HG02623 (cell line): Measurements from ENCODE around the gene WDR45B.

ENCODE experiments used
- ATAC-seq: cut with Tn5 transposase; IDR thresholded peaks from one replicate; pipeline ENCODE4 v1.9.1; 2021; ENCODE audit warnings: moderate library complexity; ENCODE audit not compliant: unreplicated experiment

WDR45B gene

GRCh38 chr17:82601447-82602000 lies 46.7 kb downstream of the WDR45B start:
- ATAC-seq = no peak

- no peak for ATAC-seq
These were observed 47.4 kb downstream of the WDR45B start for GRCh38 chr17:82600731-82601446.

DNA sequence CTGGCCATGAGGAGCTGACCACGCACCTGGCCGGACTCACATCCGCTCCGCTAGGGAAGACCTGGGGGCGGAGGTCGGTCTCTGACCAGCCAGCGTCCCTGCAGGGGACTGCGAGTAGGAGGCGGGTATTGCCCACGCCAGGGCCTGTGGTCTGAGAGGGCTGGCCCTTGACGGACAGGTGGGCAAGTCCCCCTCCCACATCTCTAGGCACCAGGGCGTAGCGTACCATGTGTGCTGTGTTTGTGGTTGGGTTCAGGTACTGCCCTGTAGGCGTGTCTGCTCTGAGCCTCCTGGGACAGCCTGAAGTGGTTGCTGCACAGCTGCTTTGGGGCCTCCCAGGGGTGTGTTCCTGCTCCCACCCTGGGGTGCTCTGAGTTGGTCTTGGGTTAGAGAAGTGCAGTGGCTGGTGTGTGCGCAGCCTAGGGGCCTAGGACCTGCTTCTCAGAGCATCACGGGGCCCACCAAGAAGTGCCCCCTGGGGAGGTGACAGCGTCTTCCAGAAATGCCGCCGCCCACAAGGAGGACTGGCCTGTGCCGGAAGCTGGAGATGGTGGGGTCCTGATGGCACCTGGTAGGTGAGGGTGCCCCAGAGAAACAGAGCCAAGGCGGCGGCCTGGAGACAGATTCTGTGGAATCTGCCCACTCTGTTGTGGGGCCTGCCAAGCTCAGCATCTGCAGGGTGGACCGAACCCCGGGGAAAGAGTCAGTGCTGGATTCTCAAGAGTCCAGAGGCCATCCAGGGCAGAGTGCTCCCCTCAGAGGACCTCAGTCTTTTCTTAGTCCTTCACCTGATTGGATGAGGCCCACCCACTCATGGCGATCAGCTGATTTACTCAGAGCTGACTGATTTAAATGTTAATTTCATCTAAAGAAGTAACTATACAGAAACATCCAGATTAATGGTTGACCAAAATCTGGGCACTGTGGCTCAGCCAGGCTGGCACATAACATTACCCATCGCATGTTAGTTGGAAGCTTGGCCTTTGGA lies 48.3 kb downstream of the WDR45B start:
- ATAC-seq = no peak

DNA sequence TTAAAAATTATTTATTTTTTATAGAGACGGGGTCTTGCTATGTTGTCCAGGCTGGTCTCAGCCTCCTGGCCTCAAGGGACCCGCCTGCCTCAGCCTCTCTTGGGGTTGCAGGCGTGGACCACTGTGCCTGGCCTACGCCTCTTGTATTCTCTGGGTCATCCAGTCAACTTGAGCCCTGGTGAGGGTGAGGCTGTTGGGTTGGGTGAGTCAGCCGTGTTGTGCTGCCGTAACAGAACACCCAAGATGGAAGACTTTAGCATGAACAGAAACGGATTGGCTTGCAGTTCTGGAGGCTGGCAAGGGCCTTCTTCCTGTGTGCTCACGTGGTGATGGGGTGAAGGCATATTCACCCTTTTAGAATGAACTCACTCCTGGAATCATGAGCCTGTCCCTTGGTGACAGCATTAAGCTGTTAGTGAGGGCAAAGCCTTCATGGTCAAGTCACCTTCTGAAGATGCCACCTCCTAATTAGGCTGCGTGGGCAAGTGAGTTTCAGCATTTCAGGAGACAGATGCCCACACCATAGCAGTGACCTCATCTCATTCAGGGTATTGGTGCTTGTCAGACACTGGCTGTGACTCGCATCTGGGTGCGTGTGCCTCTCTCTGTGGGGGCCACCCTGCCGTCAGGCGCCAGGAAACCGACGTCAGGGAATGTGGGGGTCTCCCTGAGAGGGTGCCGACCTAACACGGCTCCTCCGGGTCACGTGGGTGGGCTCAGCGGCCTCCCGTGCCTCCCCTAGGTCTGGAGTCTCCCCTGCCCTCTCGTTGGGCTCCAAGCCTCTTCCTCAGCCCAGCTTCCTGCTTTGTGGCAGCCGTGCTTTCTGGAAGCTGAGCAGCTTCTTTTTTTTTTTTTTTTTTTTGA lies 49.8 kb downstream of the WDR45B start:
- ATAC-seq = no peak

DNA sequence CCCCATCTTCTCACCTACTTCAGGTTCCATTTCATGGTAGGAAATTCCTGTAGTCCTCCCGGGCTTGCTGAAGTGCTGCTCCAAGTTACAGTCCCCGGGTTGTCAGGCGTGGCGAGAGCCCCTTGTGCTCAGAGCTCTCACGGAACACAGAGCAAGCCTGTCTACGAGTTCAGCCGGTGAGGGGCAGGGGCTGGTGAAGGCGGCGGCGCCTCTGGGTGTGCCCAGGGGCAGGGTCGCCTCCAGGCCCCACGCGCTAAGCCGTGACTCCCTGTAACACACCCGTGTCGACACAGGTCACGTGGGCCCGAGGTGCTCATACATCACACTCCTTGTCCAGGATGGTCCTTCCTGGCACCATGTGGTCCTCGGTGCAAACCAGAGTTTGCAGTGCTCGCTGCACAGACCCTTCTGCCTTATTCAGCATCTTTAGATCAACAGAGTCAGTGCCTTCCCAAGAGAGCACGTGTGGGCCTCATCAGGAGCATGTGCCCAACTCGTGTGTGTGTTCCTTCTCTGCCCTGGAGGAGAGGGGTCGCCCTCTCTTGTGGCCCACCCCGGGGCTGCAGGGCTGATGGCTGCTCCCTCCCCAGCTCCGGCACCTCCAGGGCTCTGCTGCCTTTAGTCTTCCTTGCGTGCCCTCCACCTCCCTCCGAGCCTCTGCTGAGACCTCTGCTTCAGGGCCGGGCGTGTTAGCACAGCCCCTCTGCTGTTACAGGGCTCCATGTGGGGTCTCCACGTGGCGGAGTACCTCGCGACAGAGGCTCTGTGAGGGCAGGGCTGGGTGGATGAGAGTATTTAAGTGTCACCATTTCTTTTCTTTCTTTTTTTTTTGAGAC lies 51.2 kb downstream of the WDR45B start:
- no peak for ATAC-seq

- ATAC-seq = no peak
These were observed 51.9 kb downstream of the WDR45B start for GRCh38 chr17:82596296-82596695.

- ATAC-seq = no peak
These were observed 52.4 kb downstream of the WDR45B start for GRCh38 chr17:82595893-82596292.

- ATAC-seq = no peak
These were observed 53.7 kb downstream of the WDR45B start for GRCh38 chr17:82594571-82594970.

- no peak for ATAC-seq
These were observed 54.6 kb downstream of the WDR45B start for GRCh38 chr17:82593590-82594087.

DNA sequence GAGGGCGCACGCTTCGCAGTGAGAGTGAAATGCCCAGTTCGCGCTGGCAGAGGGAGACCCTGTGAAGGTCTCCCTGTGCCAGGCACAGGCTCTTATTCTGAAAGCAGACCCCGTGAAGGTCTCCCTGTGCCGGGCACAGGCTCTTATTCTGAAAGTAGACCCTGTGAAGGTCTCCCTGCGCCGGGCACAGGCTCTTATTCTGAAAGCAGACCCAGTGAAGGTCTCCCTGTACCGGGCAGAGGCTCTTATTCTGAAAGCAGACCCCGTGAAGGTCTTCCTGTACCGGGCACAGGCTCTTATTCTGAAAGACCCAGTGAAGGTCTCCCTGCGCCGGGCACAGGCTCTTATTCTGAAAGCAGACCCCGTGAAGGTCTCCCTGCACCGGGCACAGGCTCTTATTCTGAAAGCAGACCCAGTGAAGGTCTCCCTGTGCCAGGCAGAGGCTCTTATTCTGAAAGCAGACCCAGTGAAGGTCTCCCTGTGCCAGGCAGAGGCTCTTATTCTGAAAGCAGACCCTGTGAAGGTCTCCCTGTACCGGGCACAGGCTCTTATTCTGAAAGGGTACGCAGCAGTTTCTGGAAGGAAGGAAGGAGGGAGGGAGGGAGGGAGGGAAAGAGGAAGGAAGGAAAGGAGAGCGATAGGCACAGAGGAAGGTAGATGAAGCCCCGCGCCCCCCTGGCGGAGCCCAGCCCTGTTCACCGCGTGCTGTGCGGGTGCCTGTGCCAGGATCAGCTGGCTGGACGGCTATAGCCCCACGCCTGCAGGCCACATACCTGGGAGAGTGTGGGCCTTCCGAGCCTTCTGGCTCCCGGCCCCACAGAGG lies 55.3 kb downstream of the WDR45B start:
- ATAC-seq = no peak

GRCh38 chr17:82592289-82592766 lies 55.9 kb downstream of the WDR45B start:
- ATAC-seq = no peak

- no peak for ATAC-seq
These were observed 57.2 kb downstream of the WDR45B start for GRCh38 chr17:82590881-82591539.

GRCh38 chr17:82590216-82590615 lies 58.0 kb downstream of the WDR45B start:
- ATAC-seq = no peak

- no peak for ATAC-seq
These were observed 58.4 kb downstream of the WDR45B start for GRCh38 chr17:82589851-82590180.

GRCh38 chr17:82588266-82589175 lies 59.7 kb downstream of the WDR45B start:
- no peak for ATAC-seq

GRCh38 chr17:82587234-82588086 lies 60.8 kb downstream of the WDR45B start:
- ATAC-seq = no peak
